GM19467 (cell line): Measurements from ENCODE around the gene TECPR1.

Experiments
- ATAC-seq: cut with Tn5 transposase; IDR thresholded peaks from one replicate; pipeline ENCODE4 v1.9.1; 2021; ENCODE audit warnings: mild to moderate bottlenecking, moderate library complexity; ENCODE audit not compliant: unreplicated experiment

Gene TECPR1

DNA sequence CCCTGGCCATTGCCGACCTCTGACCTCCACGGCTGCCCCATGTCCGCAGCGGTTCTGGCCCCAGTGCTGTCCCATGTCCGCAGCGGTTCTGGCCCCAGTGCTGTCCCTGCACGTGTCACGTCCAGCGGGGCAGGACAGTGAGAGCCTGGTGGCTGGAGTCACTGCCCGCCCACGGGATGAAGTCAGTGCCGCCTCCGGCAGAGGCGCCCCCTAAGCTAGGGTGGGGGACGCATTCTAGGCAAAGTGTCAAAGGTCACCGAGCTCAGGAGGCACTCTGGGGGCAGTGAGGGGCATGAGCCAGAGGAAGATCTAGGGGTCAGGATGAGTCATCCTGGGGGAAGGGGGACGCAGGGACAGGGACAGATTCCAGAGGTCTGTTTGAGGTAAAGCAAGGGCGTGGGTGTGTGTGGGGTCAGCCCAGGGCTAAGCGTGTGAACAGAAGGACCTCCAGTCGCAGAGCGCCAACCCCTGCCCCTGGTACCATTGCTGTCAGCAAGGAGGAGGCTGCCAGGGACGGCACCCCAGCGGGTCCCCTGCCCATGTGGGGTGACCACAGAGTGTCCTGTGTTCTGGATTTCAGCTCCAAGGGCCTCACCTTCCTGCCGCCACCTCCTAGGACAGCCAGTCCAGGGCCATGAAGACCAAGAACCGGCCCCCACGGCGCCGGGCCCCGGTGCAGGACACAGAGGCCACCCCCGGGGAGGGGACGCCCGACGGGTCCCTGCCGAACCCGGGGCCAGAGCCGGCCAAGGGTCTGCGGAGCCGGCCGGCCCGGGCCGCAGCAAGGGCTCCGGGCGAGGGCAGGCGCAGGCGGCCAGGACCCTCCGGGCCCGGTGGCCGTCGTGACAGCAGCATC, 40.1 kb downstream of the TECPR1 start:
- ATAC-seq = no peak

DNA sequence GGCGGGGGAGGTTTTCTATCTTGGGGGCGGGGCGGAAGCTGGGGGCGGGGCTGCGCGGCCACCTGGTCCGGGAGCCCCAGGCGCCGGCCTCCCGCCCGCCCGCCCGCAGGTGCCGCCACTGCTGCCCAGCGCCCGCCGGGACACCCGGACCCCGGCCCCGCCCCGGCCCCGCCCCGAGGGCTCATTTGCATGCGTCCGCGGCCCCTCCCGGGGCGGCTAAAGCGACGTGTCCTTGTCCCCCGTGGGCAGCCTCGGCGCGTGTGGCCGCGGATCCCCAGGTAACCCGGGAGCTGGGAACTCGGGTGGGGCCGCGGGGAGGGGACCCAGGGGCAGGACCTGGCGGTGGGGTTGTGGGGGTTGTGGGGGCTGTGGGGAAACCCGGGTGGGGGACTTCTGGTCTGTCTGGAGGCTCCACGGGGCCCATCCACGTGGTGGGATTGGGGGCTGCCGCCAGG, 40.8 kb downstream of the TECPR1 start, which contains the start of gene BHLHA15:
Gene BHLHA15, plus strand, starts transcription at position 219 of the 455 bp plus-strand sequence. CDS start 871 bp downstream, outside the sequence.
- no peak for ATAC-seq

DNA sequence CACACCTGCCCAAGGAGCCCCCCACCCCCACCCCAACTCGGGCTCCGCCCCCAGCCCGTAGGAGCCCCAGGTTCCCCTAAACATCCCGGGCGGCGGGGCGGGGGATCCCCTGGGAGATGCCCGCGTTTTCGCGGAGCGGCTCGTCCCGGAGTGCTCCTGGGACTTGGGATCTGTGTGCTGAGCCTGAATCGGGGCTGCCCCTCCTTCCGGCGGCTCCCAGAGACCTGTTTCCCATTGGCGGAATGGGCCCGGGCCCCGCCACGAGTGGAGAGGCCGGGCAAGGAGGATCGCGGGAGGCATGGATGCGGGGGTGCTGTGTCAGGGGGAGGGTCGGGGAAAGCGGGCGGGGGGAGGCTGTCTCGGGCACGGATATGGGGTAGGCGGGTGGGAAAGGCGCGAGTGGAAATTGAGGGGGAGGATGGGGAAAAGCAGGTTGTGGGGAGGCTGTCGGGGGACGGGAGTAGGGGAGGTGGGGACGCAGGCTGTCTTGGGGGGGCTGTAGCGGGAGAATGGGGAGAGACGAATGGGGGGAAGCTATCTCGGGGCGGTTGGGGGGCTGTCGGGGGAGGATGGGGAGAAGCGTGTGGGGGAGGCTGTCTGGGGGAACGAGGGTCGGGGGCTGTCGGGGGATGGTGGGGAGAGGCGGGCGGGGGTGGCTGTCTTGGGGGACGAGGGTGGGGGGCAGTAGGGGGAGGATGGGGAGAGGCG, 41.4 kb downstream of the TECPR1 start:
- no peak for ATAC-seq

DNA sequence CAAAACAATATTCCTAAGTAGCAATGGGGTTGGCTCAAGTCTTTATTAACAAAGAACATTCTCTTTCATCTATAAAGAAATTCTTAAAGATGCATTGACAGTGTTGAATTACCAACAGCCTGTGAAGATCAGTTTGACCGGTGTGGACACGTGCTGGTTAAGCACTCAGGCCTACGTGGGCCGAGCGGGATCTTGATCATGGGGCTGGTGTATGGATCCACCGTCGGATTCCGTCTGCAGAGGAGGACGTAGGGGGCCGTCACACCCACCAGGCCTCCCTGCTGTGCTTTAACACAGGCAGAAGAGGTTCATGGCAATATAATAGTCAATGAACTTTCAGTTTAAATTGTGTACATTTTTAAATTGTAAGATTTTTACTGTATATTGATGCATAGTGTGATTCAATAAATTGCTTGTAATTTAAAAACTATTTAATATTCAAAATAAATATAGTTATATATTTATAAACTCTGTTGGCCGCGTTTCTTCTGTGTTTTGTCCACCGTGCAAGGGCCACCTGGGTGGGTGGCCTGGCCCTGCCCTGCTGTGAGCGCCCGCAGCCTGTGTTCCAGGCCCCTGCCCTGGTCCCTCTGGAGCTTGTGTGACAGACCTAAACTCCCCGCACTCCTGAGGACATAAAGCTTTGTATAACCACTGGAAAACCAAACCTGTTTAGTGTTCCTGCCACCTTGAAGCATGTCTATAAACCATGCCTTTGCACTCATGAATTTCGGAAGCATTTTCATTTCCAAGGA, 42.7 kb downstream of the TECPR1 start:
- no peak for ATAC-seq

DNA sequence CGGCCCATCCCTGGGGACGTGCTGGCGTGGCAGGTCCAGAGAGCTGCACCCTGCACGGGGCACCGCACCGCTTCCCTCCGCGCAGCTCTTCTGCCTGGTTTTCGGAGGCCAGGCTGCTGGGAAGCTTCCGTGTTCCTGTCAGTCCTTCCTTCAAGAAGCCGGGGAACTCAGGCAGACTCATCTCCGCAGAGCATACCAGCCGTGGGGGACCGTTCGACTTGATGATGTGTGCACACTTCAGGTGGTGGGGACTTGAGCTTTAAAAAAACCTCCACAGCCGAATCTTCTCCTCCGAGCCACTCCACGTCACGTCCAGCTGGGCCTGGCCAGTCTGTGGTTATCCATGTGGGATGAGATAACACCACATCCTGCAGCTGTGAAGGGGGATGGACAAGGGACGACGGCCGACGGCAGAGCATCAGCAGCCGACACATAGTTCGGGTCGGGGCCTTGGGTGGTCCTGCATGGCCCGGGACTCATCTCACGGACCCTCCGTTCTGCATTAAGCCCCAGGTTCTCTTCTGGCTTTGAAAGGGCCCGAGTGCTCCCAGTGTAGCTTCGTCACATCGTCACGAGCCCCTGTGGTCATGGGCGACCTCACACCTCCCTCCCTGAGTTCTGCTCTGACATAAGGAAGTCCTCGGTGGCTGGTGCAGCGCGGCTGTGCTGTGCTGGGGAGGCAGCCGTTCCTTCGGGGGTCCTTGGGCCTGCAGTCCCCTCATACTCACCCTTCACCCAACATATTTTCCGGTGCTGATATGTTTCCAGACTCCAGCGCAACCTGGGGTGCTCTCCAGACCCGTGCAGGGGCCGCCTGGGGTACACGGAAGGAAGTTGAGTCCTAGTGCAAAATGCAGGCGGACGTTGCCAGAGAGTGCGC, 45.3 kb downstream of the TECPR1 start:
- no peak for ATAC-seq

DNA sequence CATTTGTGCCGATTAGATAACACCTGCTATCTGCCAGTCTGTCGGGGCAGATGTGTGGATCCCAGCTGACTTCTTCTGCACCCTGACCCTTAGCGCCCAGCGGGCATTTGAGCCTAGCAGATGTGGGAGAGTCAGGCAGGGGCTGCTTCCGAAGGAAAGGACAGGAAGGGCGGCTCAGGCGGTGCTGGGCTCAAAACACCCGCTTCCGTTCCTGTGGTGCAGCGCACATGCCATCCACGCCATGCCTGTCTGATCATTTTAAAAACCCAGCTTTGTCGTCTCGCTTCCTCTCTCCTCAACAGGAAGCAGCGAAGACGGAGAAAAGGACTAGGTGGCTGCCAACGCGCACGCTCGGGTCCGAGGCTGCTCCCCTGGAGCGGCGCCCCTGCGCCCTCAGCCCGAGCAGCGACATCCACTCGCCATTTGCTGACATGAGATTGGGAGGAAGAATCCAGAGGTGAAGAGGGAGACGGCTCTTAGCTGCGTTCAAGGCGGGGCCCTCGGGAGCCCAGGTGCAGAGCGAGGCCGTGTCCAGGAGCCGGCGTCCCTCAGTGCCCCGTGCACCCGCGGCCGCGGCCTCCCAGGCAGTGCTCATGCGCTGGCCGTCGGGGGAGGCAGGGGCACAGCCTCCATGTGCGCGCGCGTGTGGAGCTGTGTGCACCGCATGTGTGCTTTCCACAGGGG, 46.7 kb downstream of the TECPR1 start:
- ATAC-seq = no peak

DNA sequence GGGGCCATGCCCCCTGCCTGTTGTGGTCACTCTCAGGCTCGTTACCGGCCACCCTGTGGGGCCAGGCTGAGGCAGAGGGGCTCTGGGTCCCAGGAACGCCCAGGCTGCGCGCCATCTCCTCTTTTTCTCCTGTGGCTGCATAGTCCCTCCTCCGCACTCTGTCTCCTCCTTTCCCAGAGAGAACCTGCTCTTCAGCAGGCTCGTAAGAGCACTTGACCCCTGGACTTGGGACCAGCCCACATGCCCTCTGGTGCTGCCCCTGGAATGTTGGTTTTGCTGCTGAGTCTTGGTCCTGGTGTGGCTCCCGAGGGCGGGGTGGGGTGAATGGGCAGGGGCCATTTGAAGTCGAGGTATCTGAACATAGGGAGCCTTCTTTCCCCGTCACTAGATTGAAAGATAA, 47.4 kb downstream of the TECPR1 start:
- ATAC-seq = no peak

DNA sequence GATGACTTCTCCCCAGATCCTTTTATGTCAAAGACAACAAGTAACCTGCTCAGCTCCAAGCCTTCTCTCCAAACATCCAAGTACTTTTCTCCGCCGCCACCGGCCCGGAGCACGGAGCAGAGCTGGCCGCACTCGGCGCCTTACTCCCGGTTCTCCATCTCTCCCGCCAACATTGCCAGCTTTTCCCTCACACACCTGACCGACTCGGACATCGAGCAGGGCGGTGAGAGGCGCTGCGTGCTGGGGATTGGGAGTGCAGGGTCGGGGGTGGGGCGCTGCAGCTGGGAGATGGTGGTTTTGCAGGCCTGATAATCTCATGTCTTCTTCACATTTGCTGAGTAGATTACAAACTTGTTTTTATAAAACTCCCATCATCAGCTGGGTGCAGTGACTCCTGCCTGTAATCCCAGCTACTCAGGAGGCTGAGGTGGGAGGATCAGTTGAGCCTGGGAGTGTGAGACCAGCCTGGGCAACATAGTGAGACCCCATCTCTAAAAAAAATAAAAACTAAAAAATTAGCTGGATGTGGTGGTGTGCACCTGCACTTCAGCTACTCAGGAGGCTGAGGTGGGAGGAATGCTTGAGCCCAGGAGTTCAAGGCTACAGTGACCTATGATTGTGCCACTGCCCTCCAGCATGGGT, 47.9 kb downstream of the TECPR1 start:
- no peak for ATAC-seq

DNA sequence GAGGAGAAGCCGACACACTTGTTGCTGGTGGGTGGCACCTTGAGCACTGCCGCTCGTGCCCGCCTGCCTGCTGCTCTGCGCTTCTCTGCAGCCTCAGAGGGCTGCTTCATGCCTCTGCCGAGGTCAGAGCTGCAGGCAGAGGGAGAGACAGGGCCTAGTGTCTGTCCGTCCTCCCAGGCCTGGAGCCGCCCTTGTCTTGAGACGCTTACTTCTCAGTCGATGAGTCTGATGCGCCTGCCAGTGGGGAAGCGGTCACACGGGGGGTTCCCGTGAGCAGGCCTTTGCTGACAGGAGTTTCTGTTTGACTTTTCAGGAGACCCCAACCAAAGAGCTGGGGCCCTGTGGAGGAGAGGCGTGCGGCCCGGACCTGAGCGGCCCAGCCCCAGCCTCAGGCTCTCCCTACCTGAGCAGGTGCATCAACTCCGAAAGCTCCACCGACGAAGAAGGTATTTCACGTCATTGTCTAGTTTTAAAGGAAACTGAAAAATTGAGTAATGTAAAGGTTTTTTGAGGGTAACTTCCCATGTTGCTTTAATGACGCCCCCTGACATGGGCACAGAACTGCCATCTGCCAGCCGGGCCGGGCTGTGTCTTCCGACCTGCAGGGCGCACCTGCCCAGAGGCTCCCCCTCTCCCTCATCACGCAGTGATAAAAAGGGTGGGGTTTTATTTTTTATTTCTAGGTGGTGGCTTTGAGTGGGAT, 48.6 kb downstream of the TECPR1 start:
- ATAC-seq = no peak

DNA sequence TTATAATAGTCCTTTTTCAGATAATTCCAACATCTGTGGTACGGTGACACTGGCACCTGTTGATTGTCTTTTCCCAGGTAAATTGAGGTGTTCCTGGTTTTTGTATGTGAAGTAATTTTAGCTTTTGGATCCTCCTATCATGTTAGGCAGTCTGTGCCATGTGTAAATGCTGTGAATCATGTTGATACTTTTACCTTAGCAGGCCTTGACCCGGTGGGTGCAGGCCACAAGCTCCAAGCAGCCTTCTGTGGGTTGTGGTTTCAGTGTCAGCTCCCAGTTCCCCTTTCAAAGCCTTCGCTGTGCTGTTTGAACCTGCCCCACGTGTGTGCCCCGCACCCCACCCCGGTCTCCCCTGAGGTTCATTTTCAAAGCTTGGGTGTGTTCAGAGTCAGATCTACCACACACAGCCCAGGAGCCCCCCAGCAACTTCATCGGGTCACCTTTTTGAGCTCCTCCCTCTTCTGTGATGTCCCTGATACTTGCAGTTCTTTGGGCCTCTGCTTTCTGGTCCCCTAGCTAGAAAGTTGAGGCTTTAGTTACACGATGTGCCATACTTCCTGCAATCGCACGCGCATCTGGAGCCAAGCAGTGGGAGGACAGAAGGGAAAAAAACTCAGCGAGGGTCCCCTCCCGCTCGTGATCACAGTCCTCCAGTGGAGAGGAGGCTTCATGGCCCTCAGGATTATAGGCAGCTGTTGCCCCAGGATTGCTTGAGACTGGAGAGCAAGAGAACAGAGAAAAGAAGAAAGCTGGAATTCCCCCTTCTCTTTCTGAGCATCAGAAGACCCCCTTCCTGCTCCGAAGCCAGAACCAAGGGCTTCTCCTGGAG, 49.5 kb downstream of the TECPR1 start:
- peak; percentile 94 for ATAC-seq

DNA sequence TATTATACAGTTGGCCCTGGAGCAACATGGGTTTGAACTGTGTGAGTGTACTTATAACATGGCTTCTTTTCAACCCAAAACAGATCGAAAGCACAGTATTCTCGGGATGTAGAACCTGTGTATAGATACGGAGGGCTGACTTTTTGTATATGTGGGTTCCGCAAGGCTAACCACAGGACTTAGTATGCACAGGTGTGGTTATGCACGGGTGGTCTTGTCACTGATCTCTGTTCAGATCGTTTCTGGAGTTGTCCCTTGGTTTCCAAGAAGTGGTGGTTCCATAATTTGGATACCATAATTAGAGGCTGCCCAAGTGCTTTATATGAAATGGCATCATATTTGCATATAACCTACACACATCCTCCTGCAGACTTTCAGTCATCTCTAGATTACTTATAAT, 51.7 kb downstream of the TECPR1 start:
- peak; percentile 42 for ATAC-seq

DNA sequence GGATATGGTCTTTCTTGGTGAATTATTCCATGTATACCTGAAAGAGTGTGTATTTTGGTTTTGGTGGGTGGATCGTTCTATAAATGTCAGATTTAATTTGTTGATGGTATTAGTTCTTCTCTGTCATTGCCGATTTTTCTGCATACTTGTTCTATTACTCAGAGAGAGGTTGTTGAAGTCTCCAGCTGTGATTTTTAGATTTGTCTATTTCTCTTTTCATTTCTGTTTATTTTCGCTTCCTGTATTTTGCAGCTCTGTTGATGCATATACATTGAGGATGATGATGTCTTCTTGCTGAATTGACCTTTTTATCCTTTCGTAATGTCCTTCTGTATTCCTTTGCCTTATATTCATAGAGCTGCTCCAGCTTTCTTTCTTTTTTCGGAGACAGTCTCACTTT, 52.9 kb downstream of the TECPR1 start:
- no peak for ATAC-seq

DNA sequence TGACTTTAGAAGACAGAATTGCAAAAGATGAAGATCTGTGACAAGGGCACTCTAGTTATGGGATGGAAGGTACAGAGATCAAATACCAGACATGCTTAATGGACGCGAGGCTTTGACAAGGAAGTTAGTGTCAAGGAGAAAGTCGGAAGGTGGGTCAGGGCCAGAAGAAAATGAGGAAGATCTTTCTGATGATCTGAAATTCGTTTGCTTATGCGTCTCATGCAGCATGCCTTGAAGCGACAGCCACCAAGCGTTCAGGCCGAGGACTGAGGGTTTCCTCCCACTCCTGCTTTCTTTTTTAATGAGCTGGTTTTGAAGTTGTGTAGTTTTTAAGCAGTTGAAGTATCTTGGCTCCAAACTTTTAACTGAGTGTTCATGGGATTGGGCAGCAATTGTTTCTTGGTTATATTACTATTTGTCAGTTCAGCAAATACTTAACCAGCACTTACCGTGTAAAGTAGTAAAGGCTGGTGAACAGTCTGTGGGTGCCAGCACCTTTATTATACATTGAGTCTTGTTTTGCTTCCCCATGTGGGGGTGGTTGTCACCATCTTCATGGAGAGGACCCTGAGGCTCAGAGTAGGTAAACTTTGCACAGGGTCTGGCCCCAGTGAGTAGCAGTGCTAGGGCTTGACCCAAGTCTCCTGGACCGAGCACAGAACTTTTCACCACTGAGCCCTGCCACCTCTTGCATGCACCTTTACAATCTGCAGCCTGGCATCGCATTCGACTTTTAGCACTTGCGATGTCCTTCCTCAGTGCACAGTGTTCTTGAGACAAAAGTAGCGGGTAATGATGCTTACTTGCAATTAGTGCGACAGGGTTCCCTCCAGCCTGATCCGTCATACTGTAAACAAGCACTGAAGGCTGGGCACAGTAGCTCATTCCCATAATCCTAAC, 55.1 kb downstream of the TECPR1 start:
- no peak for ATAC-seq

DNA sequence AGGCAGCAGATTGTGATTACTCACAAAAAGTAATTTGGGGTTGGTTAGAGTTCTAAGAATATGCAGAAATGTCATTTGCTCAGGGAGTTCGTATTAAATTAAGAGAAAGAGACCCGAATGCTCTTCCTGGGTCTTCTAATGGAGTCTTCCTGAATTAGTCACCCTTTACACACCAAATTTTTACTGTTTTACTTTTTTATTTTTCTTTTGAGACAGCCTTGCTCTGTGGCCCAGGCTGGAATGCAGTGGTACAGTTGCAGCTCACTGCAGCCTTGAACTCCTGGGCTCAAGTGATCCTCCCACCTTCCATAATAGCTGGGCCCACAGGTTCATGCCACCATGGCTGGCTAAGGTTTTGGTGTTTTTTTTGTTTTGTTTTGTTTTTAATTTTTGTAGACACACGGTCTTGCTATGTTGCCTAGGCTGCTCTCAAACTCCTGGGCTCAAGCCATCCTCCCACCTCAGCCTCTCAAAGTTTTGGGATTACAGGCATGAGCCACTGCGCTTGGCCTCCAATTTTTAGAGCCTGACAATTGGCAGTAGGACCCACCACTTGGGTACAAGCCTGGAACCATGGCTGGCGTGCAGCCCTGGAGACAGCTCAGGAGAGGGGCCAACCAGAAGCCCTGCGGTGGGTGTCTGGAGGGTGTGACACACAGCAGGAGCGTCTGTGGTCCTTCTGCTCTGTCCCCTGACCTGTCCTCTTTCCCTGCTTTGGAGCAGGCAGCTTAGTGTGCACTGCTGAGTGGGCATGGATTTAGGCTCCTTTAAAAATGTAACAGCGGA, 57.2 kb downstream of the TECPR1 start:
- ATAC-seq = no peak

DNA sequence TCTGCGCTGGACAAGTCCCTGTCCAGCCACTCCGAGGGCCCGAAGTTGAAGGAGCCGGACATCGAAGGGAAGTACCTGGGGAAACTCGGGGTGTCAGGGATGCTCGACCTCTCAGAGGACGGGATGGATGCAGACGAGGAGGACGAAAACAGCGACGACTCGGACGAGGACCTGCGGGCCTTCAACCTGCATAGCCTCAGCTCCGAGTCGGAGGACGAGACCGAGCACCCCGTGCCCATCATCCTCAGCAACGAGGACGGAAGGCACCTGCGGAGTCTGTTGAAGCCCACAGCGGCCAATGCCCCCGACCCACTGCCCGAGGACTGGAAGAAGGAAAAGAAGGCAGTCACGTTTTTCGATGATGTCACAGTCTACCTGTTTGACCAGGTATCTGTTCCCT, 57.8 kb downstream of the TECPR1 start:
- no peak for ATAC-seq
